ENCODE results near the gene SAMD11.

DNA sequence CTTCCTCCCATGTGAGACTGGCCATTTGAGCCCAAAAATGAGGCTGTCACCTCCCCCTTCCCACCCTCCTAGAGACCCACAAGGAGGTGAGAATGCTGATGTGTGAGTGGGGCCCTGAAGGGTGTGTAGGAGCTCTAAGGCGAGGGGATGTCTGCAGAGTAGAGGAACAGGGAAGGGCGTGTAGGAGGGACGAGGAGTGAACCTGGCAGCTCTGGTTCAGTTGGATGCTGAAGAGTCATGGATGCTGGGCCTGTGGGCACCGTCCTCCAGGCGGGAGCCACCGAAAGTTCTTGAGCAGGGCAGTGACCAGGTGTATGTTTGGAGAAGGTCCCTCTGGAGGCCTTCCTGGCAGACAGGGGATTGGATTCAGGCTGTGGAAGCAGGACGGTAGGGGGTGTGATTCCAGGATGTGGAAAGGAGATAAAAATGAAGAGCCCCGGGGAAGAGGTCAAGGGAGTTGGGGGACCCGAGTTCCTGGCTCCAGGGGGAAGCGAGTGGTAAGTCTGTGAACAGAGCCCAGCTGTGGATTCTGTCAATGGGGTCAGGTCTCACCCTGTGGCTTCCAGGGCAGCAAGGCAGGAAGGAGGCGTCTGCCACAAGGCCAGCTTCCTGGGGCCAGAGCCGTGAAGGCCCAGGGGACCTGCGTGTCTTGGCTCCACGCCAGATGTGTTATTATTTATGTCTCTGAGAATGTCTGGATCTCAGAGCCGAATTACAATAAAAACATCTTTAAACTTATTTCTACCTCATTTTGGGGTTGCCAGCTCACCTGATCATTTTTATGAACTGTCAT is 7.9 kb downstream of the SAMD11 start:
- TF ChIP-seq EP300 (IDR thresholded peaks at IDR 0.05; ENCODE audit: borderline replicate concordance) (no peak), FOXM1 (IDR thresholded peaks at IDR 0.05; ENCODE audit: borderline replicate concordance, low read depth) (no peak), YY1 (IDR thresholded peaks at IDR 0.05; ENCODE audit: low read depth) (no peak)
- TF ChIP-seq, protein P1, sequence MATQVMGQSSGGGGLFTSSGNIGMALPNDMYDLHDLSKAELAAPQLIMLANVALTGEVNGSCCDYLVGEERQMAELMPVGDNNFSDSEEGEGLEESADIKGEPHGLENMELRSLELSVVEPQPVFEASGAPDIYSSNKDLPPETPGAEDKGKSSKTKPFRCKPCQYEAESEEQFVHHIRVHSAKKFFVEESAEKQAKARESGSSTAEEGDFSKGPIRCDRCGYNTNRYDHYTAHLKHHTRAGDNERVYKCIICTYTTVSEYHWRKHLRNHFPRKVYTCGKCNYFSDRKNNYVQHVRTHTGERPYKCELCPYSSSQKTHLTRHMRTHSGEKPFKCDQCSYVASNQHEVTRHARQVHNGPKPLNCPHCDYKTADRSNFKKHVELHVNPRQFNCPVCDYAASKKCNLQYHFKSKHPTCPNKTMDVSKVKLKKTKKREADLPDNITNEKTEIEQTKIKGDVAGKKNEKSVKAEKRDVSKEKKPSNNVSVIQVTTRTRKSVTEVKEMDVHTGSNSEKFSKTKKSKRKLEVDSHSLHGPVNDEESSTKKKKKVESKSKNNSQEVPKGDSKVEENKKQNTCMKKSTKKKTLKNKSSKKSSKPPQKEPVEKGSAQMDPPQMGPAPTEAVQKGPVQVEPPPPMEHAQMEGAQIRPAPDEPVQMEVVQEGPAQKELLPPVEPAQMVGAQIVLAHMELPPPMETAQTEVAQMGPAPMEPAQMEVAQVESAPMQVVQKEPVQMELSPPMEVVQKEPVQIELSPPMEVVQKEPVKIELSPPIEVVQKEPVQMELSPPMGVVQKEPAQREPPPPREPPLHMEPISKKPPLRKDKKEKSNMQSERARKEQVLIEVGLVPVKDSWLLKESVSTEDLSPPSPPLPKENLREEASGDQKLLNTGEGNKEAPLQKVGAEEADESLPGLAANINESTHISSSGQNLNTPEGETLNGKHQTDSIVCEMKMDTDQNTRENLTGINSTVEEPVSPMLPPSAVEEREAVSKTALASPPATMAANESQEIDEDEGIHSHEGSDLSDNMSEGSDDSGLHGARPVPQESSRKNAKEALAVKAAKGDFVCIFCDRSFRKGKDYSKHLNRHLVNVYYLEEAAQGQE (IDR thresholded peaks at IDR 0.05; ENCODE audit: low read depth) = no peak
- TF ChIP-seq, protein P2, sequence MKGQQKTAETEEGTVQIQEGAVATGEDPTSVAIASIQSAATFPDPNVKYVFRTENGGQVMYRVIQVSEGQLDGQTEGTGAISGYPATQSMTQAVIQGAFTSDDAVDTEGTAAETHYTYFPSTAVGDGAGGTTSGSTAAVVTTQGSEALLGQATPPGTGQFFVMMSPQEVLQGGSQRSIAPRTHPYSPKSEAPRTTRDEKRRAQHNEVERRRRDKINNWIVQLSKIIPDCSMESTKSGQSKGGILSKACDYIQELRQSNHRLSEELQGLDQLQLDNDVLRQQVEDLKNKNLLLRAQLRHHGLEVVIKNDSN (IDR thresholded peaks at IDR 0.05) = no peak
